Testis (tissue), 2 donors: Measurements from ENCODE around the gene TRAK1.

Experiments
- POLR2A ChIP-seq: fragments of 450-650 bp; IDR thresholded peaks from one replicate; pipeline ENCODE4 v1.6.1; 2017; ENCODE audit warnings: antibody characterized with exemption, mild to moderate bottlenecking, moderate library complexity
- TF ChIP-seq, protein P1 (sequence below), 3 experiments: fragments of 450-650 bp in 2 of 3; fragments of 200-600 bp in 1 of 3; sonication (generic) in 1 of 3; IDR thresholded peaks; one replicate each; pipeline ENCODE4 v1.5.1; 2016 to 2019; ENCODE audit warnings: antibody characterized with exemption in 3 of 3, mild to moderate bottlenecking in 2 of 3, moderate library complexity in 1 of 3

DNA sequence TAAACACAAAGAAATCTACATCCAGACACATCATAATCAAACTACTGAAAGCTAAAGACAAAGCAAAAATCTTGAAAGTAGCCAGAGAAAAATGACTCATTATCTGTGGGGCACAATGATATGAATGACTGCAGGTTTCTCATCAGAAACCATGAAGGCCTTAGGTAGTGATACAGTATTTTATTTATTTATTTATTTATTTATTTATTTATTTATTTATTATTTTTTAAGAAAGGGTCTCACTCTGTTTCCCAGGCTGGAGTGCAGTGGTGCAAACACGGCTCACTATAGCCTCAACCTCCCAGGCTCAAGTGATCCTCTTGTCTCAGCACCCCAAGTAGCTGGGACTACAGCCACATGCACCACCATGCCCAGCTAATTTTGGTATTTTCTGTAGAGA is 159.6 kb downstream of the TRAK1 start:
- TF ChIP-seq, protein P1, sequence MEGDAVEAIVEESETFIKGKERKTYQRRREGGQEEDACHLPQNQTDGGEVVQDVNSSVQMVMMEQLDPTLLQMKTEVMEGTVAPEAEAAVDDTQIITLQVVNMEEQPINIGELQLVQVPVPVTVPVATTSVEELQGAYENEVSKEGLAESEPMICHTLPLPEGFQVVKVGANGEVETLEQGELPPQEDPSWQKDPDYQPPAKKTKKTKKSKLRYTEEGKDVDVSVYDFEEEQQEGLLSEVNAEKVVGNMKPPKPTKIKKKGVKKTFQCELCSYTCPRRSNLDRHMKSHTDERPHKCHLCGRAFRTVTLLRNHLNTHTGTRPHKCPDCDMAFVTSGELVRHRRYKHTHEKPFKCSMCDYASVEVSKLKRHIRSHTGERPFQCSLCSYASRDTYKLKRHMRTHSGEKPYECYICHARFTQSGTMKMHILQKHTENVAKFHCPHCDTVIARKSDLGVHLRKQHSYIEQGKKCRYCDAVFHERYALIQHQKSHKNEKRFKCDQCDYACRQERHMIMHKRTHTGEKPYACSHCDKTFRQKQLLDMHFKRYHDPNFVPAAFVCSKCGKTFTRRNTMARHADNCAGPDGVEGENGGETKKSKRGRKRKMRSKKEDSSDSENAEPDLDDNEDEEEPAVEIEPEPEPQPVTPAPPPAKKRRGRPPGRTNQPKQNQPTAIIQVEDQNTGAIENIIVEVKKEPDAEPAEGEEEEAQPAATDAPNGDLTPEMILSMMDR (IDR thresholded peaks at IDR 0.05): no peak
- no peak for TF ChIP-seq POLR2A
